K562 (cell line): ENCODE measurements around the gene SAMD10. TPM values are rescaled to one million over a fixed set of nuclear protein-coding genes. Genes with fewer than 3 reads are reported as not detected.
"Not testable (repeated sequence)": the region's sequence is repeated elsewhere in the genome, so short reads cannot be mapped to it uniquely, and the experiment has no call there.

Source experiments
- ATAC-seq: fragments of 200-7000 bp; cut with Tn5 transposase; 3 replicates; pipeline ENCODE4 v1.9.1; 2020; ENCODE audit warnings: moderate library complexity
- BruUV-seq: library from RNA; stranded (reverse); fragments of 400-500 nt; replicated peaks from 2 replicates; lab custom pipeline; 2021; lab: Mats Ljungman, UMichigan
- CTCF ChIA-PET: fragments of 300-600 bp; formaldehyde crosslinking; extraction: SDS; loops from one replicate; lab custom pipeline; 2021; ENCODE audit warnings: low intra/inter-chr PET ratio; lab: Yijun Ruan, JAX
- POLR2A ChIA-PET: fragments of 300-600, 350-650 bp; sonication (Branson Sonifier 250); formaldehyde crosslinking; extraction: SDS; loops from one replicate; lab custom pipeline; 2021; ENCODE audit warnings: antibody characterized with exemption, inconsistent platforms; lab: Yijun Ruan, JAX
- DNase-seq, 4 experiments: peaks; one replicate each; pipeline versions ENCODE4 v3.0.0 to v3.0.0-alpha.2; 2011 to 2018; ENCODE audit warnings: low spot score in 3 of 4, mixed read lengths in 3 of 4; ENCODE audit errors: extremely low read depth in 1 of 4
- FAIRE-seq: peaks from 2 replicates; lab custom pipeline; 2011; peaks lifted over from hg19 to GRCh38; lab: Jason Lieb, UNC
- H2AFZ ChIP-seq: 2 replicates; pipeline ENCODE4 v1.6.0; 2011; ENCODE audit warnings: low read depth, low read length, control low read depth, inconsistent platforms
- H3K27ac ChIP-seq: fragments of 200-600 bp; 3 replicates; pipeline ENCODE4 v1.8.0; 2011; ENCODE audit warnings: low read depth, mild to moderate bottlenecking, control low read depth, inconsistent platforms, low read length, moderate library complexity, mixed read lengths; ENCODE audit errors: extremely low read depth
- H3K27me3 ChIP-seq, 2 experiments: fragments of 300-600 bp in 1 of 2; 2 replicates in 1 of 2; 3 replicates in 1 of 2; pipeline versions ENCODE4 v1.6.0 to v1.8.0; 2011; ENCODE audit warnings: inconsistent platforms in 2 of 2, low read length in 2 of 2, mild to moderate bottlenecking in 1 of 2, mixed read lengths in 1 of 2, moderate library complexity in 1 of 2; ENCODE audit not compliant: control insufficient read depth in 2 of 2, insufficient read depth in 2 of 2
- H3K36me3 ChIP-seq: fragments of 300-600 bp; 3 replicates; pipeline ENCODE4 v1.8.0; 2011; ENCODE audit warnings: mild to moderate bottlenecking, low read length, inconsistent platforms; ENCODE audit not compliant: control insufficient read depth, insufficient read depth
- H3K4me1 ChIP-seq, 2 experiments: fragments of 200-600 bp in 1 of 2; replicated peaks in 1 of 2; 2 replicates in 1 of 2; 3 replicates in 1 of 2; pipeline versions ENCODE4 v1.5.1 to v1.8.0; 2011; ENCODE audit warnings: inconsistent platforms in 2 of 2, low read length in 2 of 2, mild to moderate bottlenecking in 1 of 2, mixed read lengths in 1 of 2, moderate library complexity in 1 of 2; ENCODE audit not compliant: control insufficient read depth in 2 of 2, insufficient read depth in 2 of 2
- H3K4me2 ChIP-seq: 2 replicates; pipeline ENCODE4 v1.6.1; 2011; ENCODE audit warnings: low read length, control low read depth, inconsistent platforms, mixed read lengths; ENCODE audit not compliant: insufficient read depth
- H3K4me3 ChIP-seq: fragments of 200-600 bp; sonication (generic), shearing (Covaris generic); 2 replicates; pipeline ENCODE4 v1.5.1; 2016; ENCODE audit warnings: control low read depth, inconsistent platforms
- H3K79me2 ChIP-seq: fragments of 200-600 bp; 3 replicates; pipeline ENCODE4 v1.8.0; 2011; ENCODE audit warnings: low read length, inconsistent platforms; ENCODE audit not compliant: control insufficient read depth, insufficient read depth
- H3K9ac ChIP-seq, 2 experiments: 2 replicates each; pipeline versions ENCODE4 v1.6.0 to v1.6.1; 2011; ENCODE audit warnings: low read depth in 2 of 2, low read length in 2 of 2, control low read depth in 1 of 2, inconsistent platforms in 1 of 2, mild to moderate bottlenecking in 1 of 2, mixed read lengths in 1 of 2; ENCODE audit not compliant: insufficient read depth in 1 of 2
- H3K9me1 ChIP-seq: one replicate; pipeline ENCODE4 v1.6.0; 2011; ENCODE audit warnings: inconsistent platforms, mild to moderate bottlenecking, low read length, moderate library complexity; ENCODE audit not compliant: control insufficient read depth, insufficient read depth
- H3K9me3 ChIP-seq: replicated peaks from 2 replicates; pipeline ENCODE4 v1.5.1; 2011; ENCODE audit warnings: low read depth, low read length, inconsistent platforms; ENCODE audit not compliant: control insufficient read depth, insufficient read depth
- H4K20me1 ChIP-seq: replicated peaks from 2 replicates; pipeline ENCODE4 v1.6.1; 2011; ENCODE audit warnings: low read length, inconsistent platforms, mixed read lengths; ENCODE audit not compliant: control insufficient read depth, insufficient read depth
- ARID3B ChIP-seq: fragments of 250-450 bp; sonication (Bioruptor Pico); IDR thresholded peaks from 2 replicates; pipeline ENCODE4 v1.4.0; 2020; ENCODE audit warnings: borderline replicate concordance
- CCNT2 ChIP-seq: IDR thresholded peaks from 2 replicates; pipeline ENCODE4 v1.6.1; 2011; ENCODE audit warnings: borderline replicate concordance, low read depth, mild to moderate bottlenecking, moderate library complexity, mixed read lengths, low read length; ENCODE audit not compliant: insufficient read length; ENCODE audit errors: extremely low read depth
- MXD1 ChIP-seq: fragments of 250-450 bp; sonication (Bioruptor Pico); IDR thresholded peaks from 2 replicates; pipeline ENCODE4 v1.8.0; 2021; ENCODE audit warnings: borderline replicate concordance, mild to moderate bottlenecking, moderate library complexity; ENCODE audit not compliant: poor library complexity, severe bottlenecking
- POLR2G ChIP-seq: fragments of 200-400 bp; formaldehyde crosslinking; IDR thresholded peaks from 2 replicates; pipeline ENCODE4 v1.6.1; 2017; ENCODE audit warnings: low read depth, mild to moderate bottlenecking, antibody characterized with exemption, low read length, moderate library complexity
- ZNF263 ChIP-seq: sonication (generic); formaldehyde crosslinking; IDR thresholded peaks from 2 replicates; pipeline ENCODE4 v1.8.0; 2022; ENCODE audit warnings: mild to moderate bottlenecking, missing genetic modification reagents, borderline replicate concordance
- WGBS: fragments of 100-300 bp; shearing (Covaris generic); methylation state at CpG from one replicate; pipeline ENCODE4 v1.1.6; 2016; ENCODE audit warnings: low coverage, mixed read lengths; ENCODE audit not compliant: insufficient coverage; ENCODE audit errors: missing lambda C conversion rate; 5-methylcytosine and 5-hydroxymethylcytosine counted together
- in situ Hi-C: fragments of 300-500 bp; cut with MboI; formaldehyde crosslinking; loops from 4 replicates; pipeline ENCODE4 v1.15.0; 2018; ENCODE audit warnings: inconsistent platforms, mixed read lengths
- intact Hi-C: fragments of 100-400 bp; cut with micrococcal nuclease; formaldehyde crosslinking; loops from 2 replicates; pipeline ENCODE4 v1.14.2; 2022
- polyA plus RNA-seq, 8 experiments: library from polyadenylated mRNA; depleted of rRNA in 4 of 8; stranded (reverse) in 5 of 8; unstranded in 3 of 8; fragments of >200 nt; fragmentation: Nextera tagmentation in 2 of 8; fragmentation: Illumina TruSeq in 1 of 8; extraction: Ambion mirVana in 2 of 8; extraction: Trizol in 1 of 8; gene quantifications; 2 replicates each; pipeline versions ENCODE4 v1.2.1 to v1.2.3, GENCODE V29; 2011 to 2014; ENCODE audit warnings: inconsistent platforms in 1 of 8, missing spikeins in 1 of 8
- total RNA-seq, 7 experiments: library from RNA; depleted of rRNA in 6 of 7; stranded (reverse); fragments of >200 nt in 6 of 7; fragmentation: Illumina TruSeq in 2 of 7; extraction: Trizol in 2 of 7; gene quantifications; 2 replicates each; pipeline versions ENCODE4 v1.2.1 to v1.2.3, GENCODE V29; 2011 to 2021; ENCODE audit warnings: low replicate concordance in 1 of 7

SAMD10 gene
- total and polyA plus RNA-seq, 9 of the 15 experiments (the other 6 are each of a cell fraction or from before 2014, with no cell fraction given), result 0.37 to 15.2 (median 4.8) TPM

GRCh38 chr20:63961664-63962425 is 17.6 kb downstream of the SAMD10 start (continued):
- TF ChIP-seq MXD1 (CRISPR knock-in tag) (no peak), ARID3B (CRISPR knock-in tag) (no peak), CCNT2 (no peak), ZNF263 (no peak), POLR2G (peak; percentile 9; the same call in 1 of the 2 replicates)

GRCh38 chr20:63960654-63961621 is 18.5 kb downstream of the SAMD10 start:
- H3K27ac ChIP-seq, H3K4me3 ChIP-seq, H3K4me2 ChIP-seq, H3K9me1 ChIP-seq, CTCF ChIA-PET, intact Hi-C loops, H2AFZ ChIP-seq, H3K27me3 ChIP-seq, H3K79me2 ChIP-seq, FAIRE-seq, H3K9me3 ChIP-seq, ATAC-seq, DNase-seq, BruUV-seq, in situ Hi-C loops, H4K20me1 ChIP-seq, H3K9ac ChIP-seq: not testable (repeated sequence)
- Histone ChIP-seq H3K36me3 (peaks cover 59% of the 10 kb centered on the region; the same call in 2 of the 3 replicates), H3K4me1 (peaks cover 8 to 54% of the 10 kb centered on the region in 2 experiments; a peak in 4 of 5 replicates)
- WGBS, result 96% methylated on average over 12 of the region's 15 CpGs
- POLR2A ChIA-PET, result interaction anchor here (0.6 to 0.7 kb wide), 3 partner anchors 66 to 424 kb away, joined by 3 to 4 read pairs (median 3); no protein-coding TSS in a partner anchor
